WERI-Rb-1 (cell line): ENCODE measurements around the gene EMILIN2.

Source experiments
- DNase-seq: peaks from one replicate; pipeline ENCODE4 v3.0.0-alpha.2; 2020
- H3K27ac ChIP-seq: fragments of 250-450 bp; sonication (Bioruptor Pico); 2 replicates; pipeline ENCODE4 v1.5.1; 2020; ENCODE audit warnings: mild to moderate bottlenecking, moderate library complexity
- H3K27me3 ChIP-seq: fragments of 250-450 bp; sonication (Bioruptor Pico); 2 replicates; pipeline ENCODE4 v1.5.1; 2021; ENCODE audit warnings: mild to moderate bottlenecking, low read depth, moderate library complexity; ENCODE audit not compliant: insufficient read depth, severe bottlenecking
- H3K36me3 ChIP-seq: fragments of 250-450 bp; sonication (Bioruptor Pico); 2 replicates; pipeline ENCODE4 v1.5.1; 2020; ENCODE audit warnings: mild to moderate bottlenecking, moderate library complexity
- H3K4me3 ChIP-seq: 2 replicates; pipeline ENCODE4 v1.5.1; 2011; ENCODE audit warnings: low read depth, mild to moderate bottlenecking, control low read depth, low read length
- H3K9me3 ChIP-seq: fragments of 250-450 bp; sonication (Bioruptor Pico); 2 replicates; pipeline ENCODE4 v1.5.1; 2021; ENCODE audit warnings: mild to moderate bottlenecking, moderate library complexity; ENCODE audit not compliant: severe bottlenecking
- TF ChIP-seq, protein P1 (sequence below): IDR thresholded peaks from 2 replicates; pipeline ENCODE4 v1.5.1; 2011; ENCODE audit warnings: low read depth, mild to moderate bottlenecking, control low read depth, inconsistent platforms, low read length

Gene EMILIN2

DNA sequence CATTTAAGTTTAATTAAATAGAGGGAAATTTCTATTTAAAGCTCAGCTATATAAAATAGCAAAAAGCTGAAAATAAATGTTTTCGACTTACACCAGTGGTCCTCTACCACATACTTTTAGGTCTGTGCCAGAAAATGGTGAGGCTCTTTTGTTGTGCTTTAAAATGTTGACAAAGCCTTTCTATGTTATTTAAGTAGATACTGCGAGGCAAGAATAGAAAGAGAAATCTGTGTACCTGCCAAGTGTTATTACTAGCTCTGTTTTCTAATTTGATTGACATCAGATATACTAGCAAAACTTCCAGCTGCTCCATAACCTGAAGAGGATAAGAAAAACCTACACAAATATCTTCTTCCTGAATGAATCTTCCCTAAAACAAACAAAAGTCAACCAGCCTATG is 112.5 kb downstream of the EMILIN2 start:
- no peak overlapping the region for H3K27ac ChIP-seq
- DNase-seq = no peak
- H3K36me3 ChIP-seq = peaks cover 17% of the 10 kb centered on the region
- TF ChIP-seq, protein P1, sequence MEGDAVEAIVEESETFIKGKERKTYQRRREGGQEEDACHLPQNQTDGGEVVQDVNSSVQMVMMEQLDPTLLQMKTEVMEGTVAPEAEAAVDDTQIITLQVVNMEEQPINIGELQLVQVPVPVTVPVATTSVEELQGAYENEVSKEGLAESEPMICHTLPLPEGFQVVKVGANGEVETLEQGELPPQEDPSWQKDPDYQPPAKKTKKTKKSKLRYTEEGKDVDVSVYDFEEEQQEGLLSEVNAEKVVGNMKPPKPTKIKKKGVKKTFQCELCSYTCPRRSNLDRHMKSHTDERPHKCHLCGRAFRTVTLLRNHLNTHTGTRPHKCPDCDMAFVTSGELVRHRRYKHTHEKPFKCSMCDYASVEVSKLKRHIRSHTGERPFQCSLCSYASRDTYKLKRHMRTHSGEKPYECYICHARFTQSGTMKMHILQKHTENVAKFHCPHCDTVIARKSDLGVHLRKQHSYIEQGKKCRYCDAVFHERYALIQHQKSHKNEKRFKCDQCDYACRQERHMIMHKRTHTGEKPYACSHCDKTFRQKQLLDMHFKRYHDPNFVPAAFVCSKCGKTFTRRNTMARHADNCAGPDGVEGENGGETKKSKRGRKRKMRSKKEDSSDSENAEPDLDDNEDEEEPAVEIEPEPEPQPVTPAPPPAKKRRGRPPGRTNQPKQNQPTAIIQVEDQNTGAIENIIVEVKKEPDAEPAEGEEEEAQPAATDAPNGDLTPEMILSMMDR = no peak
- no peaks in the 10 kb centered on the region for H3K9me3 ChIP-seq
- no peaks in the 10 kb centered on the region for H3K27me3 ChIP-seq
- H3K4me3 ChIP-seq = no peak overlapping the region

DNA sequence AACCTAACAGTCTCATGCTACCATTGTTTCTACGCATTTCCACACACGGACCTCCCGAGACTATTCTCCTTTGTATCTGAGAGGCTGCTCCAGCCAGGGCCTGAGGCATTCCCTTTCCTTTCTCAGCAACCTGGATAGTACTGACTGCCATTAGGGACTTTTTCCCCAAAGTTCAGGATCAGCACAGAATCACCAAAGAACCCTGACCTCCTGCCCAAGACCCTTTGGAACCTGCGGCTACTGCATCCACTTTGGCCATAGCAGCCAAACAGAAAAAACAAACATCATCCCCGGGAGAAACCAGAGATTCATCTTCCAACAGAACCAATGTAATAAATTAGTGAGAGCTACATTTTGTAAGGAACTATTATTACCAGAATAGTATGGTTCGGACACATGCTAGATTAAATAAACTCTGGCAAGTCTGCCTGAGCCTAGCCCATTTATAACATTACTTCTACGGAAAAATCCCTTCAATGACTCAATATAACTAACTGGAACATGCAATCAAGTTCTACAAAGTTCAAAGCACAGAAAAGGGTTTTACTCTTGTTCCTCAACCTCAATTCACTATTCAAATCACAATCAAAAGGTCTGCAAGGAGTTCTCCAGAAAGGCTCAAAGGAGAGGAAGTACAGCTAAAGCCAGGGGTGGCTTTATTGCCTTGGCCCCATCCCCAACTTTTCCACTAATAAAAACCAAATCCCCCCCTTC is 114.3 kb downstream of the EMILIN2 start:
- Histone ChIP-seq H3K27me3 (no peaks in the 10 kb centered on the region), H3K27ac (no peak overlapping the region), H3K4me3 (no peak overlapping the region)

DNA sequence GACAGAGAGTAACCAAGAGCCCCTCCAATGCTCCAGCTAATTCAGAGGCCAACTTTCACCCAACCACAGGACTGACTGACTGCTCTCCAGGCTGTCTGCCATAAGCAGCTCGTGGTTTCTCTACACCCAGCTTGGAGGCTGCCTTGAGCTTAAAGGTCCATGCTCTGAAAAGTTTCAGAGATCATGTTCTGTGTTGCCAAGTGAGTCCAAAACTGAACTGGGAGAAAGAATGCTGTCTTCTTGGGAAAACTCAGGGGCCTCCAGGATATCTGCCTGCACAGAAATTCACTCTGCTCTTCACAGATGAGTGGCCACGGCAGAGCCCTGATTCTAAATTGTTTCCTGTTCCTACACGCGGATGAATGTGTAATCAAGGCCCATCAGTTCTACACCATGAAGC is 115.0 kb downstream of the EMILIN2 start:
- no peak for DNase-seq
- Histone ChIP-seq H3K27ac (no peak overlapping the region), H3K9me3 (no peaks in the 10 kb centered on the region), H3K36me3 (peaks cover 7% of the 10 kb centered on the region), H3K27me3 (no peaks in the 10 kb centered on the region), H3K4me3 (no peak overlapping the region)
- TF ChIP-seq, protein P1 = no peak

More for the DNA sequence above, 114.3 kb downstream of the EMILIN2 start:
- Histone ChIP-seq H3K9me3 (no peaks in the 10 kb centered on the region), H3K36me3 (peaks cover 11% of the 10 kb centered on the region)
- TF ChIP-seq, protein P1 = no peak
- DNase-seq = no peak

DNA sequence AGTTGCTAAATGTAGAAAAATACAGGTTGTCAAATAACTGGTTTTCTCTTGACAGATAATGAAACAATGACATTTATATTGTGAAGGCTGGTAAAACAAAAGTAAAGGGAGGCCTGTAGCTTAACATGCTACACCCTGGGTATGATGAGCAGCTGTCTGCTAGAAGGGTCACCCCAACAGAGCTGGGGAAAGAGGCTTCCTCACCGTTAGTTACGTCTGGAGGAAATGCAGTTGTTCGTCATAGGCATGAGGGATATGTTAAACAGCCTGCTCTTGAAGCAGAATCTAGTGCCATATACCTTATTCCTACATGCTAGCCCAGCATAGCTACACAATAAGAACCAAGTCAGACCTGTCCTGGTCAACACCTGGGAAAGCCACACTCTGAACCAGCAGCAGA is 116.2 kb downstream of the EMILIN2 start:
- H3K27me3 ChIP-seq = no peaks in the 10 kb centered on the region
- H3K27ac ChIP-seq = no peak overlapping the region
- peaks cover 3% of the 10 kb centered on the region for H3K36me3 ChIP-seq
- H3K4me3 ChIP-seq = no peak overlapping the region
- no peak for DNase-seq
- TF ChIP-seq, protein P1 = no peak
- H3K9me3 ChIP-seq = no peaks in the 10 kb centered on the region

DNA sequence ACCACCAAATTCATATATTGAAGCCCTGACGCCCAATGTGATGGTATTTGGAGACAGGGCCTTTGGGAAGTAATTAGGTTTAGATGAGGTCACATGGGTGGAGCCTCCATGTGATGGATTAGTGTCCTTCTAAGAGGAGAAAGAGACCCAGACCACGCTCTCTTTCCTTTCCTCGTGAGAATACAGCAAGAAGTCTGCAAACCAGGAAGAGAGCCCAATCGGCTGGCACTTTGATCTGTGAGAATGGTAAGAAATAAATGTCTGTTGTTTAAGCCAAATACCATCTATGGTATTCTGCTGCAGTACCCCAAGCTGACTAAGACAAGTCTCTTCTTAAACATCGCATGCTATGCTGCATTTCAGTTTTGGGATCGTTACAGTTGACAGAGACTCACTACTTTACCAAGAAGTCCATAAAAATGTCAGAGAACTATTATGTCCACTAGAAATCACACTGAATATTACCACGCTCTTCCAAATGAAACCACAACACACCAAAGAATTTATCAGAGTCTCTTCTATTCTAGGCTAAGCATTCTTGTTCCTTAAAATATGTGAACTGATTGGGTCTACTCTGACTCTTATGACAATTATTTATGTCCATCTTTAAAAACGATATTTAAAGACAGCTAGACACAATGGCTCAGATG is 117.7 kb downstream of the EMILIN2 start:
- no peak for DNase-seq
- TF ChIP-seq, protein P1 = no peak
- Histone ChIP-seq H3K27me3 (no peaks in the 10 kb centered on the region), H3K9me3 (no peaks in the 10 kb centered on the region), H3K27ac (no peak overlapping the region), H3K4me3 (no peak overlapping the region), H3K36me3 (no peaks in the 10 kb centered on the region; the same call in none of the 2 replicates)
